HepG2 (cell line): ENCODE measurements around the gene CACNA2D3. TPM values are rescaled to one million over a fixed set of nuclear protein-coding genes. Genes with fewer than 3 reads are reported as not detected.

ENCODE experiments used
- ATAC-seq: fragments of 200-7000 bp; cut with Tn5 transposase; 3 replicates; pipeline ENCODE4 v1.9.1; 2020; ENCODE audit warnings: mild to moderate bottlenecking, moderate library complexity
- BruUV-seq: library from RNA; stranded (reverse); fragments of 400-500 nt; replicated peaks from 2 replicates; lab custom pipeline; 2021; lab: Mats Ljungman, UMichigan
- CTCF ChIA-PET: fragments of 300-600 bp; formaldehyde crosslinking; extraction: SDS; loops from one replicate; lab custom pipeline; 2021; ENCODE audit warnings: low total read pairs, inconsistent platforms, low intra/inter-chr PET ratio; lab: Yijun Ruan, JAX
- POLR2A ChIA-PET: fragments of 350-600 bp; sonication (Branson Sonifier 250); formaldehyde crosslinking; loops from one replicate; lab custom pipeline; 2020; ENCODE audit warnings: antibody characterized with exemption, inconsistent platforms; lab: Yijun Ruan, JAX
- DNase-seq: peaks from one replicate; pipeline ENCODE4 v3.0.0-alpha.2; 2015; ENCODE audit warnings: low spot score
- FAIRE-seq: peaks from 3 replicates; lab custom pipeline; 2011; peaks lifted over from hg19 to GRCh38; lab: Jason Lieb, UNC
- H2AFZ ChIP-seq: one replicate; pipeline ENCODE4 v1.6.1; 2011; ENCODE audit warnings: low read length, inconsistent platforms
- H3K27ac ChIP-seq: fragments of 300-600 bp; 3 replicates; pipeline ENCODE4 v1.8.0; 2011; ENCODE audit warnings: mixed run types, mild to moderate bottlenecking, mixed read lengths, low read length, inconsistent platforms; ENCODE audit not compliant: insufficient read depth; ENCODE audit errors: extremely low read length
- H3K27me3 ChIP-seq, 2 experiments: fragments of 200-600 bp in 1 of 2; 2 replicates in 1 of 2; 3 replicates in 1 of 2; pipeline versions ENCODE4 v1.6.0 to v1.8.0; 2011; ENCODE audit warnings: low read length in 2 of 2, mild to moderate bottlenecking in 2 of 2, moderate library complexity in 2 of 2, inconsistent platforms in 1 of 2; ENCODE audit not compliant: insufficient read depth in 2 of 2, control insufficient read depth in 1 of 2
- H3K36me3 ChIP-seq, 2 experiments: fragments of 200-600 bp in 1 of 2; replicated peaks in 1 of 2; 2 replicates in 1 of 2; 3 replicates in 1 of 2; pipeline versions ENCODE4 v1.5.1 to v1.8.0; 2011; ENCODE audit warnings: low read length in 2 of 2, inconsistent platforms in 1 of 2; ENCODE audit not compliant: insufficient read depth in 2 of 2, control insufficient read depth in 1 of 2
- H3K4me1 ChIP-seq: 2 replicates; pipeline ENCODE4 v1.5.1; 2012; ENCODE audit warnings: low read length, inconsistent platforms; ENCODE audit not compliant: insufficient read depth
- H3K4me2 ChIP-seq: 2 replicates; pipeline ENCODE4 v1.6.0; 2011; ENCODE audit warnings: low read depth, low read length, inconsistent platforms
- H3K4me3 ChIP-seq, 3 experiments: fragments of 200-600 bp in 1 of 3; sonication (generic), shearing (Covaris generic) in 1 of 3; replicated peaks in 1 of 3; 2 replicates each; pipeline ENCODE4 v1.5.1; 2011 to 2016; ENCODE audit warnings: low read length in 3 of 3, inconsistent platforms in 2 of 3, low read depth in 2 of 3, mild to moderate bottlenecking in 2 of 3, control low read depth in 1 of 3, mixed read lengths in 1 of 3; ENCODE audit not compliant: insufficient read depth in 1 of 3
- H3K79me2 ChIP-seq: one replicate; pipeline ENCODE4 v1.6.1; 2011; ENCODE audit warnings: low read length, inconsistent platforms; ENCODE audit not compliant: insufficient read depth
- H3K9ac ChIP-seq: 2 replicates; pipeline ENCODE4 v1.6.0; 2011; ENCODE audit warnings: mild to moderate bottlenecking, low read depth, low read length, inconsistent platforms; ENCODE audit not compliant: insufficient read depth
- H3K9me3 ChIP-seq: 2 replicates; pipeline ENCODE4 v1.5.1; 2012; ENCODE audit warnings: mild to moderate bottlenecking, low read length
- H4K20me1 ChIP-seq: 2 replicates; pipeline ENCODE4 v1.6.0; 2011; ENCODE audit warnings: inconsistent platforms, mild to moderate bottlenecking, low read length, moderate library complexity; ENCODE audit not compliant: insufficient read depth
- ATAD3A ChIP-seq: sonication (generic); formaldehyde crosslinking; IDR thresholded peaks from 2 replicates; pipeline ENCODE4 v1.4.0; 2020; ENCODE audit warnings: missing genetic modification reagents
- CBFB ChIP-seq: sonication (generic); formaldehyde crosslinking; IDR thresholded peaks from 2 replicates; pipeline ENCODE4 v1.4.0; 2020; ENCODE audit warnings: missing genetic modification reagents
- CENPX ChIP-seq: sonication (generic); formaldehyde crosslinking; IDR thresholded peaks from 2 replicates; pipeline ENCODE4 v1.9.0; 2021; ENCODE audit warnings: mild to moderate bottlenecking, missing genetic modification reagents, moderate library complexity
- GZF1 ChIP-seq: sonication (generic); formaldehyde crosslinking; IDR thresholded peaks from 2 replicates; pipeline ENCODE4 v1.5.1; 2020; ENCODE audit warnings: mild to moderate bottlenecking, missing genetic modification reagents
- MAF1 ChIP-seq: sonication (generic); formaldehyde crosslinking; IDR thresholded peaks from 2 replicates; pipeline ENCODE4 v1.5.0; 2020; ENCODE audit warnings: missing genetic modification reagents, borderline replicate concordance
- MAZ ChIP-seq, 2 experiments: sonication (generic) in 1 of 2; formaldehyde crosslinking in 1 of 2; IDR thresholded peaks; 2 replicates each; pipeline versions ENCODE4 v1.5.0 to v1.6.1; 2012 to 2020; ENCODE audit warnings: low read depth in 2 of 2, mild to moderate bottlenecking in 2 of 2, borderline replicate concordance in 1 of 2, improper control_type of control experiment in 1 of 2, low read length in 1 of 2, missing genetic modification reagents in 1 of 2, moderate library complexity in 1 of 2
- MTA1 ChIP-seq: sonication (generic); formaldehyde crosslinking; IDR thresholded peaks from 2 replicates; pipeline ENCODE4 v1.4.0; 2020; ENCODE audit warnings: missing genetic modification reagents, mild to moderate bottlenecking, borderline replicate concordance
- PHF5A ChIP-seq: IDR thresholded peaks from one replicate; pipeline ENCODE4 v1.6.1; 2018; ENCODE audit warnings: low read depth, missing genetic modification reagents; ENCODE audit not compliant: unreplicated experiment
- SMAD9 ChIP-seq: sonication (generic); formaldehyde crosslinking; IDR thresholded peaks from 2 replicates; pipeline ENCODE4 v1.5.1; 2020; ENCODE audit warnings: mild to moderate bottlenecking, missing genetic modification reagents
- SRSF4 ChIP-seq: fragments of 200-400 bp; formaldehyde crosslinking; IDR thresholded peaks from one replicate; pipeline ENCODE4 v1.6.1; 2018; ENCODE audit warnings: mild to moderate bottlenecking, low read depth, low read length, moderate library complexity; ENCODE audit not compliant: poor library complexity, severe bottlenecking
- TGIF2 ChIP-seq: IDR thresholded peaks from 2 replicates; pipeline ENCODE4 v1.6.1; 2016; ENCODE audit warnings: control low read depth, missing compliant biosample characterization
- THYN1 ChIP-seq: sonication (generic); formaldehyde crosslinking; IDR thresholded peaks from 2 replicates; pipeline ENCODE4 v1.8.1; 2023; ENCODE audit warnings: low read depth, mild to moderate bottlenecking, moderate library complexity, missing genetic modification reagents, borderline replicate concordance
- ZNF232 ChIP-seq: sonication (generic); formaldehyde crosslinking; IDR thresholded peaks from 2 replicates; pipeline ENCODE4 v1.4.0; 2020; ENCODE audit warnings: missing genetic modification reagents, borderline replicate concordance
- ZNF331 ChIP-seq: sonication (generic); formaldehyde crosslinking; IDR thresholded peaks from 2 replicates; pipeline ENCODE4 v1.4.0; 2020; ENCODE audit warnings: missing genetic modification reagents
- ZNF562 ChIP-seq: sonication (generic); formaldehyde crosslinking; IDR thresholded peaks from 2 replicates; pipeline ENCODE4 v1.8.0; 2022; ENCODE audit warnings: missing genetic modification reagents, borderline replicate concordance
- ZNF672 ChIP-seq: sonication (generic); formaldehyde crosslinking; IDR thresholded peaks from 2 replicates; pipeline ENCODE4 v1.8.1; 2022; ENCODE audit warnings: missing genetic modification reagents
- ZNF720 ChIP-seq: sonication (generic); formaldehyde crosslinking; IDR thresholded peaks from 2 replicates; pipeline ENCODE4 v1.4.0; 2020; ENCODE audit warnings: missing genetic modification reagents
- ZNF749 ChIP-seq: sonication (generic); formaldehyde crosslinking; IDR thresholded peaks from 2 replicates; pipeline ENCODE4 v1.8.0; 2022; ENCODE audit warnings: mild to moderate bottlenecking, missing genetic modification reagents, moderate library complexity, borderline replicate concordance
- WGBS: methylation state at CpG from one replicate; pipeline ENCODE4 v1.1.6; 2017; ENCODE audit warnings: low lambda C conversion rate; 5-methylcytosine and 5-hydroxymethylcytosine counted together
- in situ Hi-C: cut with HindIII; loops from 2 replicates; pipeline ENCODE4 v1.10.0; 2017; ENCODE audit warnings: low pct_unique_long_range_greater_than_20kb; ENCODE audit not compliant: extremely low pct_ligation_motif_present
- intact Hi-C: fragments of 100-400 bp; cut with micrococcal nuclease; formaldehyde crosslinking; loops from one replicate; pipeline ENCODE4 v1.10.0; 2022; ENCODE audit not compliant: unreplicated experiment
- polyA plus RNA-seq, 8 experiments: library from polyadenylated mRNA; depleted of rRNA in 3 of 8; stranded (reverse) in 7 of 8; unstranded in 1 of 8; fragments of >200 nt; fragmentation: Illumina TruSeq in 4 of 8; extraction: Trizol in 4 of 8; gene quantifications; 2 replicates each; pipeline versions ENCODE4 v1.2.1 to v1.2.3, GENCODE V29; 2011 to 2016; ENCODE audit warnings: low read depth in 4 of 8, missing spikeins in 1 of 8, mixed read lengths in 1 of 8; ENCODE audit not compliant: insufficient read depth in 1 of 8
- total RNA-seq, 5 experiments: library from RNA; depleted of rRNA; stranded (reverse); fragments of >200 nt; fragmentation: Illumina TruSeq; extraction: Trizol; gene quantifications; 2 replicates each; pipeline ENCODE4 v1.2.3, GENCODE V29; 2016; ENCODE audit warnings: low read depth in 1 of 5
- TF ChIP-seq, protein P1 (sequence below): sonication (generic); formaldehyde crosslinking; IDR thresholded peaks from 2 replicates; pipeline ENCODE4 v1.8.0; 2022; ENCODE audit warnings: mild to moderate bottlenecking, missing genetic modification reagents, moderate library complexity

The CACNA2D3 gene
- total and polyA plus RNA-seq, 2 of the 13 experiments (the other 11 are each of a cell fraction or from before 2014, with no cell fraction given) = not detected

GRCh38 chr3:54691289-54691771 lies 569.0 kb downstream of the CACNA2D3 start:
- CTCF ChIA-PET = no interaction called here
- no peak for FAIRE-seq
- Histone ChIP-seq H3K4me1 (peaks cover under 1% of the 10 kb centered on the region; the same call in 1 of the 2 replicates), H3K9me3 (no peaks in the 10 kb centered on the region), H2AFZ (no peak overlapping the region), H3K4me3 (no peak overlapping the region), H4K20me1 (no peaks in the 10 kb centered on the region), H3K79me2 (no peaks in the 10 kb centered on the region), H3K9ac (no peak overlapping the region), H3K27ac (no peak overlapping the region), H3K27me3 (no peaks in the 10 kb centered on the region), H3K4me2 (no peak overlapping the region), H3K36me3 (no peaks in the 10 kb centered on the region)
- in situ Hi-C loops = no loop called here
- WGBS = 17% methylated on average over 2 of the region's 2 CpGs
- no TSS peak for BruUV-seq
- no peak for DNase-seq
- intact Hi-C loops = no loop called here
- POLR2A ChIA-PET = no interaction called here
- TF ChIP-seq MAF1 (no peak), SMAD9 (CRISPR knock-in tag) (no peak), SRSF4 (no peak), GZF1 (CRISPR knock-in tag) (no peak), PHF5A (no peak), THYN1 (CRISPR knock-in tag) (no peak), ZNF672 (CRISPR knock-in tag) (no peak), ATAD3A (CRISPR knock-in tag) (no peak), ZNF232 (no peak), MAZ (IDR thresholded peaks at IDR 0.05; ENCODE audit: borderline replicate concordance, low read depth, low read length) (no peak), MAZ (CRISPR knock-in tag; IDR thresholded peaks at IDR 0.05; ENCODE audit: low read depth) (no peak), MTA1 (CRISPR knock-in tag) (no peak), ZNF749 (CRISPR knock-in tag) (no peak), ZNF562 (no peak), ZNF331 (CRISPR knock-in tag) (no peak), CBFB (CRISPR knock-in tag) (no peak), CENPX (CRISPR knock-in tag) (no peak), ZNF720 (no peak), TGIF2 (CRISPR knock-in tag) (no peak)
- TF ChIP-seq, protein P1, sequence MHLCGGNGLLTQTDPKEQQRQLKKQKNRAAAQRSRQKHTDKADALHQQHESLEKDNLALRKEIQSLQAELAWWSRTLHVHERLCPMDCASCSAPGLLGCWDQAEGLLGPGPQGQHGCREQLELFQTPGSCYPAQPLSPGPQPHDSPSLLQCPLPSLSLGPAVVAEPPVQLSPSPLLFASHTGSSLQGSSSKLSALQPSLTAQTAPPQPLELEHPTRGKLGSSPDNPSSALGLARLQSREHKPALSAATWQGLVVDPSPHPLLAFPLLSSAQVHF (CRISPR knock-in tag) = no peak
- TF ChIP-seq, all 625 proteins: peak for 0
- no peak for ATAC-seq
